Right lobe of liver (tissue), 4 donors: Measurements from ENCODE around the gene GDF3.

Source experiments
- POLR2A ChIP-seq: fragments of 450-650 bp; IDR thresholded peaks from one replicate; pipeline ENCODE4 v1.6.1; 2017; ENCODE audit warnings: antibody characterized with exemption, mild to moderate bottlenecking
- TF ChIP-seq, protein P1 (sequence below), 4 donors: fragments of 200-600 bp in 3 of 4; fragments of 450-650 bp in 1 of 4; IDR thresholded peaks; one replicate each; pipeline versions ENCODE4 v1.5.1 to v1.8.0; 2016 to 2022; ENCODE audit warnings: antibody characterized with exemption in 4 of 4, mild to moderate bottlenecking in 2 of 4
- donor health status: DM: no; HTN: no; CAD: no.
- donor health status: DM: no; HTN: no; CAD: no.
- donor health status: DM: no; HTN: yes; CAD: no.

DNA sequence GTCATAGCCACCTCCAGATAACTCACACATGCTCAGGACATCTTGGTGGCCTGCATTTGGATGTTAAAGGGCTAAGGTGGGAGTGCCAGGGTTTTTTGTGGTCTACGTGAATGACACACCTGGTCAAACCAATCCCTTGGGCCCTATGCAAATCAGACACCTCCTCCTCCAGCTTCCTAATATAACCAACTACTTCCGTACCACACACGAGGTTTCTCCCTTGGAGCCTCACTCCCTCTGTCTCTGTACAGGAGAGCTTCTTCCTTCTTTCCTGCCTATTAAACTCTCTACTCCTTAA lies 49.4 kb downstream of the GDF3 start:
- TF ChIP-seq, protein P1, sequence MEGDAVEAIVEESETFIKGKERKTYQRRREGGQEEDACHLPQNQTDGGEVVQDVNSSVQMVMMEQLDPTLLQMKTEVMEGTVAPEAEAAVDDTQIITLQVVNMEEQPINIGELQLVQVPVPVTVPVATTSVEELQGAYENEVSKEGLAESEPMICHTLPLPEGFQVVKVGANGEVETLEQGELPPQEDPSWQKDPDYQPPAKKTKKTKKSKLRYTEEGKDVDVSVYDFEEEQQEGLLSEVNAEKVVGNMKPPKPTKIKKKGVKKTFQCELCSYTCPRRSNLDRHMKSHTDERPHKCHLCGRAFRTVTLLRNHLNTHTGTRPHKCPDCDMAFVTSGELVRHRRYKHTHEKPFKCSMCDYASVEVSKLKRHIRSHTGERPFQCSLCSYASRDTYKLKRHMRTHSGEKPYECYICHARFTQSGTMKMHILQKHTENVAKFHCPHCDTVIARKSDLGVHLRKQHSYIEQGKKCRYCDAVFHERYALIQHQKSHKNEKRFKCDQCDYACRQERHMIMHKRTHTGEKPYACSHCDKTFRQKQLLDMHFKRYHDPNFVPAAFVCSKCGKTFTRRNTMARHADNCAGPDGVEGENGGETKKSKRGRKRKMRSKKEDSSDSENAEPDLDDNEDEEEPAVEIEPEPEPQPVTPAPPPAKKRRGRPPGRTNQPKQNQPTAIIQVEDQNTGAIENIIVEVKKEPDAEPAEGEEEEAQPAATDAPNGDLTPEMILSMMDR (IDR thresholded peaks at IDR 0.05), result no peak
- no peak for TF ChIP-seq POLR2A
